Measurements from ENCODE around the gene THSD8. TPM values are rescaled to one million over a fixed set of nuclear protein-coding genes. Genes with fewer than 3 reads are reported as not detected.
"Not testable (repeated sequence)": the region's sequence is repeated elsewhere in the genome, so short reads cannot be mapped to it uniquely, and the experiment has no call there.

THSD8 gene
- total RNA-seq, 8 experiments from 2014 or later, result 0.25 to 7.7 (median 1.1) TPM; not detected in 3

- in situ Hi-C loops (cut with MboI; ENCODE audit: low pct_unique_long_range_greater_than_20kb in 2 of 9, low sequenced_read_pairs in 9 of 9, unreplicated experiment in 9 of 9), result loop anchor here in 1 of 9 experiments (10.0 kb wide), 1 partner anchor 76 kb away; no protein-coding TSS in a partner anchor
- peak overlapping the region; percentile 3 to 70 for H3K27ac ChIP-seq
- H3K4me3 ChIP-seq, result peak overlapping the region; percentile 26 to 92 (median 55)
- 0 to 26% (median 0%) methylated on average over 1 to 7 of the region's 29 CpGs; no CpG with 5 or more reads in 4 of the 10 experiments for WGBS, 10 experiments
- H3K4me1 ChIP-seq (replicated peaks in 1 of 2), result peaks cover 21 to 22% of the 10 kb centered on the region in 2 donors
- peak in 7 of 8 experiments; percentile 5 to 77 (median 67) for ATAC-seq (replicated peaks in 6 of 8)
Observed at GRCh38 chr19:12841094-12841493, 39.2 kb downstream of the THSD8 start.

DNA sequence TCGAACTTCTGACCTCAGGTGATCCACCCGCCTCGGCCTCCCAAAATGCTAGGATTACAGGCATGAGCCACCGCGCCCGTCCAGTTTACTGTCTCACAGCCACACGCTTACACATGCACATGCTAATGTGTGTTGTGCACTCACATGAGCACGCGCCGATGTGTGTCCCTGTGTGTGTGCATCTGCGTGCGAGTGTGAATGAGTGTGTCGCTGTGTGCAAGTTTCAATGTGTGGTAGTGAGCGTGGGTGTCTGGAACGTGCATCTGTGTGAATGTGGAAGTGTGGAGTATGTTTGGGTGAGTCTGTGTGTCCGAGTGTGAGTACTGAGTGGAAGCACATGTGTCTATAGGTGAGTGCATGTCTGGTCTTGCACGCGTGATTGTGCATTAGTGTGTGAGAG lies 40.6 kb downstream of the THSD8 start:
- no peak overlapping the region for H3K4me3 ChIP-seq
- H3K4me1 ChIP-seq (replicated peaks in 1 of 2), result peaks cover 25 to 29% of the 10 kb centered on the region in 2 donors
- 84 to 92% (median 90%) methylated on average over 2 to 8 of the region's 18 CpGs; no CpG with 5 or more reads in 6 of the 10 experiments for WGBS, 10 experiments
- H3K27ac ChIP-seq, result no peak overlapping the region
- no peak for ATAC-seq (replicated peaks in 6 of 8)
- in situ Hi-C loops (cut with MboI; ENCODE audit: low pct_unique_long_range_greater_than_20kb in 2 of 9, low sequenced_read_pairs in 9 of 9, unreplicated experiment in 9 of 9), result loop anchor here in 1 of 9 experiments (10.0 kb wide), 1 partner anchor 78 kb away; no protein-coding TSS in a partner anchor

DNA sequence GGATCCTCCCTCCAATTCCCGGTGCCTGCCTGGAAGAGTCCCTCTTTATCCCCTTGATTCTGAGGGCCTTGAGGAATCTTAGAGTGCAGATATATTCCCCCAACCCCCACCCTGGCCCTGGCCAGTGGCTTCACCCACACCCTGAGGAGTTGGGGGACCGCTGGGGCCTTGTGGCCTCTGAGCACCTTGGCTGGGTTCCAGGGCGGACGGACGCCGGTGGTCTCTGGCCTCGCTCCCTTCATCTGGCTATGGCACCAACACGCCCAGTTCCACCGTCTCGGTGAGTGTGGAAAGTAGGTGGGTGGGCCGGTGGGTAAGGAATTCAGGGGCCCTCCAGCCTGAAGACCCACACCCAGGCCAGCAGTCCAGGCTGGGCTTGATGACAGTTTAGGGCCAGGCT lies 41.5 kb downstream of the THSD8 start:
- Histone ChIP-seq H3K27ac (no peak overlapping the region), H3K4me3 (no peak overlapping the region), H3K4me1 (replicated peaks in 1 of 2) (peaks cover 25 to 26% of the 10 kb centered on the region in 2 donors)
- no peak for ATAC-seq (replicated peaks in 6 of 8)
- in situ Hi-C loops (cut with MboI; ENCODE audit: low pct_unique_long_range_greater_than_20kb in 2 of 9, low sequenced_read_pairs in 9 of 9, unreplicated experiment in 9 of 9), result loop anchor here in 1 of 9 experiments (10.0 kb wide), 1 partner anchor 79 kb away; no protein-coding TSS in a partner anchor
- WGBS, 10 experiments, result 55 to 100% (median 60%) methylated on average over 1 to 4 of the region's 11 CpGs; no CpG with 5 or more reads in 7 of the 10 experiments

GRCh38 chr19:12843999-12844732 lies 42.3 kb downstream of the THSD8 start:
- WGBS, 10 experiments, result 40 to 100% (median 87%) methylated on average over 1 to 3 of the region's 3 CpGs; no CpG with 5 or more reads in 2 of the 10 experiments
- H3K4me1 ChIP-seq (replicated peaks in 1 of 2), result peaks cover 24 to 26% of the 10 kb centered on the region in 2 donors
- peak in 3 of 8 experiments; percentile 2 to 21 (median 10) for ATAC-seq (replicated peaks in 6 of 8)
- H3K4me3 ChIP-seq, result no peak overlapping the region
- H3K27ac ChIP-seq, result no peak overlapping the region
- in situ Hi-C loops (cut with MboI; ENCODE audit: low pct_unique_long_range_greater_than_20kb in 2 of 9, low sequenced_read_pairs in 9 of 9, unreplicated experiment in 9 of 9), result loop anchor here in 1 of 9 experiments (10.0 kb wide), 1 partner anchor 79 kb away; no protein-coding TSS in a partner anchor

DNA sequence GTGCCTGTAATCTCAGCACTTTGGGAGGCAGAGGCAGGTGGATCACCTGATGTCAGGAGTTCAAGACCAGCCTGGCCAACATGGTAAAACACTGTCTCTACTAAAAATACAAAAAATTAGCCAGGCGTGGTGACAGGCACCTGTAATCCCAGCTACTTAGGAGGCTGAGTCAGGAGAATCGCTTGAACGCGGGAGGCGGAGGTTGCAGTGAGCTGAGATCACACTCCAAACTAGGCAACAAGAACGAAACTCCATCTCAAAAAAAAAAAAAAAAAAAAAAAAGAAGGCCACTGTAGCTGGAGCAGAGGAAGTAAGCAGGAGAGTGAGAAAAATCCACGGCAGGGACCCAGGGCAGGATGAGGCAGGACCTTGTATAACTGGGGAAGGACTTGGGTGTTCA lies 44.7 kb downstream of the THSD8 start:
- in situ Hi-C loops (cut with MboI; ENCODE audit: low pct_unique_long_range_greater_than_20kb in 2 of 9, low sequenced_read_pairs in 9 of 9, unreplicated experiment in 9 of 9), result loop anchor here in 1 of 9 experiments (10.0 kb wide), 1 partner anchor 82 kb away; no protein-coding TSS in a partner anchor
- H3K4me3 ChIP-seq, H3K27ac ChIP-seq: not testable (repeated sequence)
- ATAC-seq (replicated peaks in 6 of 8), result peak in 1 of 8 experiments; percentile 1
- 60 to 100% (median 88%) methylated on average over 1 to 6 of the region's 7 CpGs for WGBS, 10 experiments
- peaks cover 9 to 15% of the 10 kb centered on the region in 2 donors for H3K4me1 ChIP-seq (replicated peaks in 1 of 2)

DNA sequence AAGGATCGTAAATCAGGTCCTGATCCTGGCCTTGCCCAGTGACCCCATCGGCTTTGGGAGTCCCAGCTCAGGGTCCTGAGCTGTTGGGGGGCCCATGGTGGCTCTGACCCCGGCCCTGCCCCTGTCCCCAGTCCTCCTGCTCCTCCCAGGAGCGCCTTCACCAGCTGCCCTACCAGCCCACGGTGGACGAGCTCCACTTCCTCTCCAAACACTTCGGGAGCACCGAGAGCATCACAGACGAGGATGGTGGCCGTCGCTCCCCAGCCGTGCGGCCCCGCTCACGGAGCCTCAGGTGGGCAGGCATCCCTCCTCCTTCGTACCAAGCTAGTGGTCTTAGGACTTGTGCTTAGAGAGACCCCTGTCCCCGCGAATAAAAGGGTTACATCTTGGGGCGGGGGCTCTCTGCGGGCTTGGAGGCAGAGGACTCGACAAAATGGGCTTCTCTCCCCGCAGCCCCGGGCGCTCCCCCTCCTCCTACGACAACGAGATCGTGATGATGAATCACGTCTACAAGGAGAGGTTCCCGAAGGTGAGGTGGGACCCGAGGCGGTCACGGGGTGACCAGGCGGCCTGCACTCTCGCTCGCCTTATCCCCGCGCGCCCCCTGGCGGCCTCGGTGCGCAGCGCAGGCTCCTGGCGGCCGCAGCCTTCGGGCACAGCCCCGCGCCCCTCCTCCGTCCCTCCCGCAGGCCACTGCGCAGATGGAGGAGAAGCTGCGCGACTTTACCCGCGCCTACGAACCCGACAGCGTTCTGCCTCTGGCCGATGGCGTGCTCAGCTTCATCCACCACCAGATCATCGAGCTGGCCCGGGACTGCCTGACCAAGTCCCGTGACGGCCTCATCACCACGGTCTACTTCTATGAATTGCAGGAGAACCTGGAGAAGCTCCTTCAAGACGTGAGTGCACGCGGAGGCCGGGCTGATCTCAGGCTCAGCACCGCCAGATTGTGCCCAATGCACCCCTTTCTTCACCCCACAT lies 45.6 kb downstream of the THSD8 start:
- in situ Hi-C loops (cut with MboI; ENCODE audit: low pct_unique_long_range_greater_than_20kb in 2 of 9, low sequenced_read_pairs in 9 of 9, unreplicated experiment in 9 of 9), result loop anchor here in 1 of 9 experiments (10.0 kb wide), 1 partner anchor 83 kb away; no protein-coding TSS in a partner anchor
- WGBS, 10 experiments, result 0 to 77% (median 14%) methylated on average over 1 to 12 of the region's 69 CpGs; no CpG with 5 or more reads in 4 of the 10 experiments
- Histone ChIP-seq H3K27ac (no peak overlapping the region), H3K4me3 (peak overlapping the region in 2 of 5 donors; percentile 0 to 4), H3K4me1 (replicated peaks in 1 of 2) (peaks cover 3 to 10% of the 10 kb centered on the region in 2 donors)
- ATAC-seq (replicated peaks in 6 of 8), result peak; percentile 93 to 99 (median 94)

Other genes starting within 250 kb of the THSD8 start
- gene ZNF490, start 191.3 kb upstream of the THSD8 start, total RNA-seq, result 10 to 100 TPM in 1 of 8 experiments, 1 to 10 TPM in 7; 6.0 to 11.1 (median 7.3) TPM
- gene ZNF791, start 191.1 kb upstream of the THSD8 start, total RNA-seq, result 10 to 100 TPM; 12.1 to 26.4 (median 17.6) TPM
- 10 to 100 TPM; 12.3 to 95.9 (median 38.0) TPM for gene MAN2B1, start 135.3 kb upstream of the THSD8 start, total RNA-seq
- 10 to 100 TPM; 11.4 to 18.0 (median 14.6) TPM for gene WDR83, start 135.3 kb upstream of the THSD8 start, total RNA-seq
- gene DHPS, start 120.2 kb upstream of the THSD8 start, total RNA-seq, result 100 to 1,000 TPM in 2 of 8 experiments, 10 to 100 TPM in 6; 49.1 to 112 (median 79.9) TPM
- 1 to 10 TPM in 2 of 8 experiments, not detected in 6; 3.7 to 5.7 TPM for gene GNG14, start 114.1 kb upstream of the THSD8 start, total RNA-seq
- gene FBXW9, start 105.4 kb upstream of the THSD8 start, total RNA-seq, result 10 to 100 TPM in 6 of 8 experiments, 1 to 10 TPM in 2; 4.1 to 21.2 (median 11.7) TPM
- 100 to 1,000 TPM in 2 of 8 experiments, 10 to 100 TPM in 6; 51.3 to 119 (median 67.1) TPM for gene TNPO2, start 78.1 kb upstream of the THSD8 start, total RNA-seq
- gene TRIR, start 67.4 kb upstream of the THSD8 start, total RNA-seq, result 100 to 1,000 TPM; 103 to 157 (median 125) TPM
- 10 to 100 TPM; 43.3 to 94.2 (median 62.3) TPM for gene GET3, start 64.6 kb upstream of the THSD8 start, total RNA-seq
- under 1 TPM in 5 of 8 experiments, not detected in 3; 0.11 to 1.00 (median 0.42) TPM for gene BEST2, start 50.3 kb upstream of the THSD8 start, total RNA-seq
- gene HOOK2, start 26.5 kb upstream of the THSD8 start, total RNA-seq, result 10 to 100 TPM in 7 of 8 experiments, 1 to 10 TPM in 1; 8.0 to 40.9 (median 12.9) TPM
- gene JUNB, start 10.6 kb upstream of the THSD8 start, total RNA-seq, result 100 to 1,000 TPM in 1 of 8 experiments, 10 to 100 TPM in 7; 11.0 to 115 (median 45.8) TPM
- 100 to 1,000 TPM; 293 to 612 (median 357) TPM for gene PRDX2, start 269 bp upstream of the THSD8 start, total RNA-seq
- 10 to 100 TPM in 5 of 8 experiments, 1 to 10 TPM in 3; 4.2 to 42.4 (median 12.3) TPM for gene RNASEH2A, start 4.5 kb downstream of the THSD8 start, total RNA-seq
- 1 to 10 TPM in 3 of 8 experiments, under 1 TPM in 4, not detected in 1; 0.56 to 1.9 (median 0.92) TPM for gene RTBDN, start 32.5 kb downstream of the THSD8 start, total RNA-seq
- 10 to 100 TPM in 5 of 8 experiments, 1 to 10 TPM in 1, under 1 TPM in 2; 0.25 to 41.1 (median 16.6) TPM for gene MAST1, start 36.4 kb downstream of the THSD8 start, total RNA-seq
- 10 to 100 TPM in 4 of 8 experiments, 1 to 10 TPM in 4; 2.2 to 70.1 (median 11.9) TPM for gene DNASE2, start 79.4 kb downstream of the THSD8 start, total RNA-seq
- gene KLF1, start 85.1 kb downstream of the THSD8 start, total RNA-seq, result under 1 TPM in 4 of 8 experiments, not detected in 4; 0.11 to 0.33 (median 0.21) TPM
- gene GCDH, start 89.1 kb downstream of the THSD8 start, total RNA-seq, result 10 to 100 TPM in 5 of 8 experiments, 1 to 10 TPM in 3; 6.4 to 42.4 (median 17.4) TPM
- 1 to 10 TPM in 1 of 8 experiments, under 1 TPM in 6, not detected in 1; 0.23 to 1.0 (median 0.71) TPM for gene SYCE2, start 117.2 kb downstream of the THSD8 start, total RNA-seq
- gene FARSA, start 131.6 kb downstream of the THSD8 start, total RNA-seq, result 100 to 1,000 TPM in 3 of 8 experiments, 10 to 100 TPM in 5; 49.5 to 112 (median 74.9) TPM
- gene CALR, start 136.5 kb downstream of the THSD8 start, total RNA-seq, result 100 to 1,000 TPM; 289 to 982 (median 397) TPM
- gene RAD23A, start 143.8 kb downstream of the THSD8 start, total RNA-seq, result 100 to 1,000 TPM in 2 of 8 experiments, 10 to 100 TPM in 6; 41.9 to 114 (median 67.4) TPM
- 10 to 100 TPM; 18.2 to 51.6 (median 28.3) TPM for gene GADD45GIP1, start 155.2 kb downstream of the THSD8 start, total RNA-seq
- under 1 TPM in 6 of 8 experiments, not detected in 2; 0.09 to 0.47 (median 0.31) TPM for gene DAND5, start 167.5 kb downstream of the THSD8 start, total RNA-seq
- gene NFIX, start 193.4 kb downstream of the THSD8 start, total RNA-seq, result 10 to 100 TPM in 4 of 8 experiments, under 1 TPM in 4; under 0.01 to 72.3 (median 6.4) TPM